Measurements from ENCODE around the gene MAZ.

DNA sequence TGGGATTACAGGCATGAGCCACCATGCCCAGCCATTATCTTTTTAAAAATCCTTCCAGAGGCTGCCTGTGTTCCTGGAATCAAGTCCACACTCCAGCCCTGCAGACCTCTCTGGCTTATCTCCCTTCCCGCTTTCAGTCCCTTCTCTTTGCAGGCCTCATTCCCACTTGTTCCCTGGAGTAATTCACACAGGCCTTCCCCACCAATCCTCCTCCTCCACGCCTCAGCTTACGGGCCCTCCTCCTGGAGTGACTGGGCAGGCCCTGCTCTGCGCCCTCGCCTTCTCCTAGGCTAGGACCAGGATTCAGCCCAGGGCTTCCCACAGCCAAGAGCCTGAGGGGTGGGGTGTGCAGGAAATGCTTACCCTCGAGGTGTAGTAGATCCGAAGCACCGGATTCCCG lies 53.9 kb downstream of the MAZ start:
- TF ChIP-seq, protein P1, sequence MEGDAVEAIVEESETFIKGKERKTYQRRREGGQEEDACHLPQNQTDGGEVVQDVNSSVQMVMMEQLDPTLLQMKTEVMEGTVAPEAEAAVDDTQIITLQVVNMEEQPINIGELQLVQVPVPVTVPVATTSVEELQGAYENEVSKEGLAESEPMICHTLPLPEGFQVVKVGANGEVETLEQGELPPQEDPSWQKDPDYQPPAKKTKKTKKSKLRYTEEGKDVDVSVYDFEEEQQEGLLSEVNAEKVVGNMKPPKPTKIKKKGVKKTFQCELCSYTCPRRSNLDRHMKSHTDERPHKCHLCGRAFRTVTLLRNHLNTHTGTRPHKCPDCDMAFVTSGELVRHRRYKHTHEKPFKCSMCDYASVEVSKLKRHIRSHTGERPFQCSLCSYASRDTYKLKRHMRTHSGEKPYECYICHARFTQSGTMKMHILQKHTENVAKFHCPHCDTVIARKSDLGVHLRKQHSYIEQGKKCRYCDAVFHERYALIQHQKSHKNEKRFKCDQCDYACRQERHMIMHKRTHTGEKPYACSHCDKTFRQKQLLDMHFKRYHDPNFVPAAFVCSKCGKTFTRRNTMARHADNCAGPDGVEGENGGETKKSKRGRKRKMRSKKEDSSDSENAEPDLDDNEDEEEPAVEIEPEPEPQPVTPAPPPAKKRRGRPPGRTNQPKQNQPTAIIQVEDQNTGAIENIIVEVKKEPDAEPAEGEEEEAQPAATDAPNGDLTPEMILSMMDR (IDR thresholded peaks at IDR 0.05; ENCODE audit: insufficient read depth, low read length), result no peak
- TF ChIP-seq, protein P2, sequence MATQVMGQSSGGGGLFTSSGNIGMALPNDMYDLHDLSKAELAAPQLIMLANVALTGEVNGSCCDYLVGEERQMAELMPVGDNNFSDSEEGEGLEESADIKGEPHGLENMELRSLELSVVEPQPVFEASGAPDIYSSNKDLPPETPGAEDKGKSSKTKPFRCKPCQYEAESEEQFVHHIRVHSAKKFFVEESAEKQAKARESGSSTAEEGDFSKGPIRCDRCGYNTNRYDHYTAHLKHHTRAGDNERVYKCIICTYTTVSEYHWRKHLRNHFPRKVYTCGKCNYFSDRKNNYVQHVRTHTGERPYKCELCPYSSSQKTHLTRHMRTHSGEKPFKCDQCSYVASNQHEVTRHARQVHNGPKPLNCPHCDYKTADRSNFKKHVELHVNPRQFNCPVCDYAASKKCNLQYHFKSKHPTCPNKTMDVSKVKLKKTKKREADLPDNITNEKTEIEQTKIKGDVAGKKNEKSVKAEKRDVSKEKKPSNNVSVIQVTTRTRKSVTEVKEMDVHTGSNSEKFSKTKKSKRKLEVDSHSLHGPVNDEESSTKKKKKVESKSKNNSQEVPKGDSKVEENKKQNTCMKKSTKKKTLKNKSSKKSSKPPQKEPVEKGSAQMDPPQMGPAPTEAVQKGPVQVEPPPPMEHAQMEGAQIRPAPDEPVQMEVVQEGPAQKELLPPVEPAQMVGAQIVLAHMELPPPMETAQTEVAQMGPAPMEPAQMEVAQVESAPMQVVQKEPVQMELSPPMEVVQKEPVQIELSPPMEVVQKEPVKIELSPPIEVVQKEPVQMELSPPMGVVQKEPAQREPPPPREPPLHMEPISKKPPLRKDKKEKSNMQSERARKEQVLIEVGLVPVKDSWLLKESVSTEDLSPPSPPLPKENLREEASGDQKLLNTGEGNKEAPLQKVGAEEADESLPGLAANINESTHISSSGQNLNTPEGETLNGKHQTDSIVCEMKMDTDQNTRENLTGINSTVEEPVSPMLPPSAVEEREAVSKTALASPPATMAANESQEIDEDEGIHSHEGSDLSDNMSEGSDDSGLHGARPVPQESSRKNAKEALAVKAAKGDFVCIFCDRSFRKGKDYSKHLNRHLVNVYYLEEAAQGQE (IDR thresholded peaks at IDR 0.05; ENCODE audit: insufficient replicate concordance, low read depth), result no peak

Measured in HL-60 (cell line).